Measurements from ENCODE around the gene PRICKLE2. TPM values are rescaled to one million over a fixed set of nuclear protein-coding genes. Genes with fewer than 3 reads are reported as not detected.

Gene PRICKLE2
- total and polyA plus RNA-seq, 7 donors, result 0.34 to 4.9 (median 2.2) TPM

DNA sequence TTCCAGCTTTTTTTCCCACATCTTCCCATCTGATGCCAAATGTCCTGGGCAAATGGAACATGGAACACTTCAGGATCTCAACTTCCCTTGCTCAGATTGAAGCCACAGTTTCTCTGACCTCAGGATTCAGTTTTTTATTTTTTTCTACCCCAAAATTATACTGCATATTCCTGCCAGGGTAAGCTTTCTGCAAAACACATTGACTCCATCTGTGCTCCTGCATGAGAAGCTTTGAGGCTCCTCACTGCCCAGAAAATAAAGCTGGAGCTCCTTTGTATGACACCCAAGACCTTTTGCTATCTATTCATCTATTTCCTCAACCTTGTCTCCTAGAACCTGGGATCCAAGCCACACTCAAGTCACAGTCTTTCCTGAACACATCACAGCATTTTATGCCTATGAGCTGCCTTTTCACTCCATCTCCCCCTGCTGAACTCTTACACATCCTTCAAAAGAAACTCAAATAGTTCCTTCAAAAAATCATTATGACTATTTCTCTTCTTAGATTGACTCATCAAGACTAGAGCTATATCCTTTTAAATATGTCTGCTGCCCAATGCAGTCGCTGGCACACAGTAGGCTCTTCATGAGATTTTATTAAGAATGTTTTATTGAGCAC is 144.5 kb downstream of the PRICKLE2 start:
- no peaks in the 10 kb centered on the region for H3K4me1 ChIP-seq
- WGBS, 3 donors, result 93 to 97% (median 97%) methylated on average over 1 of the region's 1 CpG
- H3K4me3 ChIP-seq, result no peak overlapping the region
- intact Hi-C loops (cut with DNase I), result no loop called here
- no peak overlapping the region for H3K27ac ChIP-seq
- H3K9me3 ChIP-seq, result peaks cover 3% of the 10 kb centered on the region
- ATAC-seq, result no peak
- DNase-seq, result no peak
- no peaks in the 10 kb centered on the region for H3K27me3 ChIP-seq (ENCODE audit: insufficient read depth in 3 of 3, low read length in 2 of 3)
- TF ChIP-seq, protein P1, sequence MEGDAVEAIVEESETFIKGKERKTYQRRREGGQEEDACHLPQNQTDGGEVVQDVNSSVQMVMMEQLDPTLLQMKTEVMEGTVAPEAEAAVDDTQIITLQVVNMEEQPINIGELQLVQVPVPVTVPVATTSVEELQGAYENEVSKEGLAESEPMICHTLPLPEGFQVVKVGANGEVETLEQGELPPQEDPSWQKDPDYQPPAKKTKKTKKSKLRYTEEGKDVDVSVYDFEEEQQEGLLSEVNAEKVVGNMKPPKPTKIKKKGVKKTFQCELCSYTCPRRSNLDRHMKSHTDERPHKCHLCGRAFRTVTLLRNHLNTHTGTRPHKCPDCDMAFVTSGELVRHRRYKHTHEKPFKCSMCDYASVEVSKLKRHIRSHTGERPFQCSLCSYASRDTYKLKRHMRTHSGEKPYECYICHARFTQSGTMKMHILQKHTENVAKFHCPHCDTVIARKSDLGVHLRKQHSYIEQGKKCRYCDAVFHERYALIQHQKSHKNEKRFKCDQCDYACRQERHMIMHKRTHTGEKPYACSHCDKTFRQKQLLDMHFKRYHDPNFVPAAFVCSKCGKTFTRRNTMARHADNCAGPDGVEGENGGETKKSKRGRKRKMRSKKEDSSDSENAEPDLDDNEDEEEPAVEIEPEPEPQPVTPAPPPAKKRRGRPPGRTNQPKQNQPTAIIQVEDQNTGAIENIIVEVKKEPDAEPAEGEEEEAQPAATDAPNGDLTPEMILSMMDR (IDR thresholded peaks at IDR 0.05), result no peak
- H3K36me3 ChIP-seq (ENCODE audit: insufficient read depth in 1 of 2, low read depth in 1 of 2), result no peaks in the 10 kb centered on the region

DNA sequence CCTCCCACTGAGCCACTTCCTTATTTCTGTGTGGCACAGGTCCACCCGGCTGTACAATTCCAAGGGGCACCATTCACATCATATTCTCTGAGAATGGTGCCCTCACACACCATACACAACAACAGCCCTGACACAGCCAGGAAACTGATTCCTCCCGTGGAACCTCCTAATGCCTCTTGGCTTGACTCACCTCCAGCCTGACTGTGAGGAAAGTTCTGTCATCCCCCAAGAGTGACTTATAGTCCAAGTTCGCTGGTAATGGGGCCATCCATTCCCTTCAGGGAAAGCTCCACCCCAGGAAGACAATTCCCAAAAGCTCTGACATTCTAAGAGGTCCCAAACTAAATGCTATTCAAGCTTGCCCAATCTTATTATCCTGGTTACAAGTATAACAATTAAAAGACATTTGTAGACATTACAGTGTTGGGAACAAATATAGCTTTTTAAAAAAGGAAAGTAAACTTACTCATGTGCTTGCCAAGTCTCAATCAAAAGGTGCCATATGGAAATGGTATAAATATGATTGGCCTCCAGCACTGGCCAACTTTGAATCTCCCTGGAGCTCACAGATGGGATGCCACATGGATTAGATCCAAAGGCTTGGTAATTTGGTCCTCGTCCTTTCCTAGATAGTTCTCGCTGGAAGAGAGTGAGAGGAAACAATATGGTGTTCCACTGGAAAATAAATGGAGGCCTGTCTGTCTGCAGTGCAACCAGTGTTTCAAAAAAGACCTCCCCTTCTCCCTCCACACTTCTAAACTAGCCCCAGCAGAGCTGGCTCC is 145.7 kb downstream of the PRICKLE2 start:
- Histone ChIP-seq H3K9me3 (peaks cover 2% of the 10 kb centered on the region), H3K4me1 (no peaks in the 10 kb centered on the region), H3K27ac (no peak overlapping the region), H3K4me3 (no peak overlapping the region), H3K36me3 (ENCODE audit: insufficient read depth in 1 of 2, low read depth in 1 of 2) (no peaks in the 10 kb centered on the region), H3K27me3 (ENCODE audit: insufficient read depth in 3 of 3, low read length in 2 of 3) (no peaks in the 10 kb centered on the region)
- intact Hi-C loops (cut with DNase I), result no loop called here
- 40 to 59% (median 44%) methylated on average over 5 of the region's 5 CpGs for WGBS, 3 donors
- ATAC-seq (no peak), DNase-seq (no peak)
- TF ChIP-seq, protein P1 (IDR thresholded peaks at IDR 0.05), result no peak

DNA sequence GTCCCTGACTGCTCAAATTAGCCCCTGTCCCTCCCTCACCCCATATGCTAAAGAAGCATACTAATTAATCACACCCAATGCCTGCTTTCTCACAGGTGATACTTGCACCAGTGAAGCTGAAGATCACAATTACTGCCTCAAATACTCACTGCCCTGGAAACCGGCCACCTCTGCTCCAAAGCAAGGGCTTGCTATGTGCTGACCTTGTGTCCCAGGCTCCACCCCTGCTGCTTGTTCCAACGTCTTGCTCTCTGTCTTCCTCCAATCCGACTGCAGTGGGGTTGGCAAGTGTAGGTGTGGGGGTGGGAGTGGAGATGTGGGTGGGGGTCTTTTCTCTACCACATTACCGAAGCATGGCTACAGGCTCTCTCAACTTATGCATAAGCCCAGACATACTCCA is 146.3 kb downstream of the PRICKLE2 start:
- no peaks in the 10 kb centered on the region for H3K27me3 ChIP-seq (ENCODE audit: insufficient read depth in 3 of 3, low read length in 2 of 3)
- TF ChIP-seq, protein P1 (IDR thresholded peaks at IDR 0.05), result no peak
- no peaks in the 10 kb centered on the region for H3K9me3 ChIP-seq
- no peak for DNase-seq
- H3K36me3 ChIP-seq (ENCODE audit: insufficient read depth in 1 of 2, low read depth in 1 of 2), result no peaks in the 10 kb centered on the region
- WGBS, 3 donors, result 61 to 71% (median 70%) methylated on average over 4 of the region's 4 CpGs
- no peak for ATAC-seq
- intact Hi-C loops (cut with DNase I), result no loop called here
- no peak overlapping the region for H3K4me3 ChIP-seq
- no peaks in the 10 kb centered on the region for H3K4me1 ChIP-seq
- no peak overlapping the region for H3K27ac ChIP-seq

DNA sequence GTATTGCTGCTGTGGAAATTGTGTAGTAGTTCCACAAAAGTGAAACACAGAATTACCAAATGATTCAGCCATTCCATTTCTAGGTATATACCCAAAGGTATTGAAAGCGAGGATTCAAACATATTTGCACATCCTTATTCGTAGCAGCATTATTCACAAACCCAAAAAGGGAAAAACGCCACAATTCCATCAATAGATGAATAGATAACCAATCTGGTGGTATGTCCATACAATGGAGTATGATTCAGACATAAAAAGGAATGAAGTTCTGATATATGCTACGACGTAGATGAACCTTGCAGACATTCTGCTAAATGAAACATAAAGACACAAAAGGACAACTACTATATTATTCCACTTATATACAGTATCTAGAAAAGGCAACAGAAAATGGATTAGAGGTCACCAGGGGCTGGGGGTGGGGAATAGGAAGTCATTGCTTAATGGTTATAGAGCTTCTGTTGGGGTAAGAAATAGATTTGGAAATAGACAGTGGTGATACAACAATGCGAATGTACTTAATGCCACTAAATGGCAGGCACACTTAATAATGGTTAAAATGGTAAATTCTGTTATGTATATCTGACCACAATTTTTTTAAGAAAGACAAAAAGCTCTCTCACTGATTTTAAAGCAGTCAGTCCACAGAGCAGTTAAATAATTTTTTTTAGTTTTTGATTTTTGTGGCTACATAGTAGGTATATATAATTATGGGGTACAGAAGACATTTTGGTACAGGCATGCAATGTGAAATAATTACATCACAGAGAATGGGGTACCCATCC is 150.2 kb downstream of the PRICKLE2 start:
- DNase-seq (no peak), ATAC-seq (no peak)
- no peaks in the 10 kb centered on the region for H3K27me3 ChIP-seq (ENCODE audit: insufficient read depth in 3 of 3, low read length in 2 of 3)
- 96 to 98% (median 98%) methylated on average over 6 of the region's 6 CpGs for WGBS, 3 donors
- H3K4me3 ChIP-seq, result no peak overlapping the region
- TF ChIP-seq, protein P1 (IDR thresholded peaks at IDR 0.05), result no peak
- H3K9me3 ChIP-seq, result no peaks in the 10 kb centered on the region
- no peak overlapping the region for H3K27ac ChIP-seq
- no peaks in the 10 kb centered on the region for H3K36me3 ChIP-seq (ENCODE audit: insufficient read depth in 1 of 2, low read depth in 1 of 2)
- no peaks in the 10 kb centered on the region for H3K4me1 ChIP-seq
- intact Hi-C loops (cut with DNase I), result no loop called here
